GM21717 (cell line): ENCODE results near the gene NLRP9.
A peak's percentile ranks its signal among the peaks of the same experiment; 100 is the strongest.

Source experiments
- ATAC-seq: cut with Tn5 transposase; IDR thresholded peaks from one replicate; pipeline ENCODE4 v1.9.1; 2021; ENCODE audit warnings: mild to moderate bottlenecking, moderate library complexity; ENCODE audit not compliant: unreplicated experiment

NLRP9 gene

GRCh38 chr19:55689411-55690108, 48.6 kb downstream of the NLRP9 start:
- ATAC-seq = no peak

- ATAC-seq = no peak
These were observed 49.6 kb downstream of the NLRP9 start for GRCh38 chr19:55688422-55689218.

GRCh38 chr19:55687281-55688201, 50.7 kb downstream of the NLRP9 start:
- no peak for ATAC-seq

GRCh38 chr19:55686311-55687050, 51.7 kb downstream of the NLRP9 start:
- ATAC-seq = no peak

DNA sequence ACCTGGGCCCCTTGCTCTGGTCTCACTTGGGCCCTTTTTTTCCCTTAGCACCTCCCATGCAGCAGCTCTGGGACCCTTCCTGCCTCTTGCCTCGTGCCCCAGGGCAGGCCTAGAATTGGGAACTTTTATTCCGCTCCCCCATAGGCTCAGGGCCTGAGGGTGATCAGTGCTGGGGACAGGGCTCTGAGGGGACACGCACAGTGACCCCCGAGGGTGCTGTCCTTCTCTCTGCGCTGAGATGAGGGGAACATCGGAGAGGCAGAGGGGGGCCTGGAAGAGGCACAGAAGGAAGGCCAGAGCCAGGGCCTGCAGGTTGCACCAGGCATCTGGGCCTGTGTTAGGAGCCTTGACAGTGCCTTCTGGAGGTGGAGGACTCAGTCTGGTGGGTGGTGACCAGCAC, 52.4 kb downstream of the NLRP9 start:
- no peak for ATAC-seq

DNA sequence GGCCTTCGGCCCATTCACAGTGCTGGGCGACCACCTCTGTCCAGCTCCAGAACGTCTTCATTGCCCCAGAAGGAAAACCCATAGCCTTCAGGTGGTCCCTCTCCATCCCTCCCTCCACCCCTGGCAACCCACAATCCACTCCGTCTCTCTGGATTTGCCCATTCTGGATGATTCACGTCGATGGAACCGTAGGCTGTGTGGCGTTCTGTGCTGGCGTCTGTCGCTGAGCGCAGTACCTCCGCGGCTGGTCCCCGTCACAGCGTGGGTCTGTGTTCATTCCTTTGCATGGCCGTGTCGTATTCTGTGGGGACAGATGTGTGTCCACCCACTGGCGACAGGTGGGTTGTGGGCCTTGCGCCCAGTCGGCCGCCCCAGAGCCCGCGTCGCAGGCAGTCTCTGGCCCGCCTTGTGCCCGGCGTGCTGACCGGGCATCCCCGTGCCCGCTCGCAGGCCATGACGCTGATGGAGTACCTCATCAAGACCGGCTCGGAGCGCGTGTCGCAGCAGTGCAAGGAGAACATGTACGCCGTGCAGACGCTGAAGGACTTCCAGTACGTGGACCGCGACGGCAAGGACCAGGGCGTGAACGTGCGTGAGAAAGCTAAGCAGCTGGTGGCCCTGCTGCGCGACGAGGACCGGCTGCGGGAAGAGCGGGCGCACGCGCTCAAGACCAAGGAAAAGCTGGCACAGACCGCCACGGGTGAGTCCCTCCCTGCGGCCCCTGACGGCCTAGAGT, 53.1 kb downstream of the NLRP9 start:
- no peak for ATAC-seq

- ATAC-seq = no peak
These were observed 54.5 kb downstream of the NLRP9 start for GRCh38 chr19:55683449-55684261.

- no peak for ATAC-seq
These were observed 56.8 kb downstream of the NLRP9 start for GRCh38 chr19:55681131-55682092.

- no peak for ATAC-seq
These were observed 57.7 kb downstream of the NLRP9 start for GRCh38 chr19:55680339-55681130.

DNA sequence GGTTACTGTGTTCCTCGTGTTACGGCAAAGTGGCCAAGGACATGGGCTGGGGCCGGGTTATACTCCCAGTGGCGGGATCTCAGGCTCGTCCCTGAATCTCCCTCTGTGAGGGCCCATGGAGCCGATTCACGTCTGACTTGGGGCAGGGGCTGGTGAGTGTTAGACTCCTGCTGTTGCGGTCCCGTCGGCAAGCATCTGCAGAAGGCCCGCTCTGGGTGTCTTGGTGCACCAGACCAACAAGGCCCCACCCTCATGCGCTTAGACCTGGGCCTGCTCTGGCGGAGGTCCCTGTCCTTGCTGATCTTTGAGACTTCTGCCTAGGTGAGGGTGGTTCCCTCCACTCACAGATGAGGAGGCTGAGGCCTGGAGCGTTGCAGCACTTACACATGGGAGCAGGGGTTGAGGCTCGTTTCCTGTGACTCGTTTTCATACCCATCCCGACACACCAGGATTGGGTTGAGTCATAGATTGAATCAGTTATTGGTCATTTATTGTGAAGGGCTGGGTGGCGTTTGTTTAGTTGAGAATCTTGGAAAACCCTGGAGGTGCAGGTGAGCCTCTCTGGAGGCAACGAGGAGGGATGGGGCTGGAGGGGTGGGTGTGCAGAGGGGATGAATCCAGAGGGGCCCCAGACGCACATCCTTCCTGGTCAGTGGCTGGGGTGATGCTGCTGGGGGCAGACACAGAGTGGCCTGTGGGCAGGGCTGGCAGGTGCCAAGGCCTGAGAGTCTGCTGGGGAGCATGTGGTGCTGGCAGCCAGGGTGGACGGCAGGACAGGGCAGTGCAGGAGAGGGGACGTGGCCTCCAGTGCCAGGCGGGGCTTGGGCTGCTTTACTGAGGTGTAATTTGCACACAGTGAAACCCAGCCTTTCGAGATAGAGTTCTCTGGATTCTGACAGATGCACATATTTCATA, 58.6 kb downstream of the NLRP9 start:
- no peak for ATAC-seq

DNA sequence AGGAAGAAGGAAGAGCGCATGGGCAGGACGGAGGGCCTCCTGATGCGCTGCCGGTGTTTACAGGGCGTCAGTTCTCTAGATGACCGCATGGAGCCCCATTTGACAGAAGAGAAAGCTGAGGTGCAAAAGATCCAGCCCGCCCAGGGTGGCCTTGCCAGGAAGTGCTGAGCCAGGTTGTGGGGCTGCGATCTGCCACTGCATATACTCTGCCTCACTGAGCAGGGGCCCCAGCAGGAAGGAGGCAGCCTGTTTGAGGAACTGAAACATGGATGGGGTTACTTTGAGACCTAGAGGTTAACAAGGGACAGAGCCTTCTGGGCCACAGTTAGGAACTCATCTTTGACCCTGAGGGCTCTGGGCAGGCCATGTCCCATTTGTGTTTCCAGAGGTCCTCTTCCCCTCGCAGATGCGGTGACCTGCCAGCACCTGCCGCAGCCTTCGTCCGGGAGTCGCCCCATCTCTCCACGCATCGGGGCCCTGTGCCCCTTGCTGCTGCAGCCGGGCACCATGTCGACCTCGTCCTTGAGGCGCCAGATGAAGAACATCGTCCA, 60.0 kb downstream of the NLRP9 start:
- ATAC-seq = peak; percentile 65

GRCh38 chr19:55677572-55678028, 60.6 kb downstream of the NLRP9 start:
- no peak for ATAC-seq

DNA sequence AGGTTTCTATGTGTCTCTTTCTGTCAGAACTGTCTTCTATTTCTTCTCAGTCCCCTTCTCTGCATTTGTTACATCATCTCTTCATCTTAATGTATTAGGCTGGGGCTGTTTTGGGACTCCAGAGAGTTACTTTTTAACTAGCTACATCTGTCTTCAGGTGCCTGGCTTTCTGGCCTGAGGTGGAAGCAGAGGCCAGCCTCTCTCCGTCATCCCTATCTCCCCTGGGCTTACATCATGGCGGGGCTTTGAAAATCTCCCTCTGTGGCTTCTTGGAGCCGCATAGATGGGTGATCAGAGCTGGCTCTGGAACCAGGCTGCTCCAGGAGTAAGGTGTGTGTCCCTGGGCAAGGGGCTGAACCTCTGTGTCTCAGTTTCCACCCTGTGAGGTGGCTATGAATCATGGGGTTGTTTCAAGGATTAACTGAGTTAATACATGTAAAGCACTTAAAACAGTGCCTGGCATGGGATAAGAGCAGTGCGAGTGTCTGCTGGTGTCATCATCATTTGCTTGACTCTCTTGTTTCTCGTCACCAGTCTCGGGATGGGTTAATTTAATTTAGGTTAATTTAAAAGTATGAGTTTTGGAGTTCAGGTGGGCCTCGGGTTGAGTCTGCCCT, 61.2 kb downstream of the NLRP9 start:
- no peak for ATAC-seq

GRCh38 chr19:55676383-55676782, 61.8 kb downstream of the NLRP9 start:
- ATAC-seq = no peak

GRCh38 chr19:55675661-55676354, 62.4 kb downstream of the NLRP9 start:
- no peak for ATAC-seq
